ENCODE results near the gene SPACDR. TPM values are rescaled to one million over a fixed set of nuclear protein-coding genes. Genes with fewer than 3 reads are reported as not detected.

The SPACDR gene
- total RNA-seq, 1 experiment from 2014 or later = not detected

DNA sequence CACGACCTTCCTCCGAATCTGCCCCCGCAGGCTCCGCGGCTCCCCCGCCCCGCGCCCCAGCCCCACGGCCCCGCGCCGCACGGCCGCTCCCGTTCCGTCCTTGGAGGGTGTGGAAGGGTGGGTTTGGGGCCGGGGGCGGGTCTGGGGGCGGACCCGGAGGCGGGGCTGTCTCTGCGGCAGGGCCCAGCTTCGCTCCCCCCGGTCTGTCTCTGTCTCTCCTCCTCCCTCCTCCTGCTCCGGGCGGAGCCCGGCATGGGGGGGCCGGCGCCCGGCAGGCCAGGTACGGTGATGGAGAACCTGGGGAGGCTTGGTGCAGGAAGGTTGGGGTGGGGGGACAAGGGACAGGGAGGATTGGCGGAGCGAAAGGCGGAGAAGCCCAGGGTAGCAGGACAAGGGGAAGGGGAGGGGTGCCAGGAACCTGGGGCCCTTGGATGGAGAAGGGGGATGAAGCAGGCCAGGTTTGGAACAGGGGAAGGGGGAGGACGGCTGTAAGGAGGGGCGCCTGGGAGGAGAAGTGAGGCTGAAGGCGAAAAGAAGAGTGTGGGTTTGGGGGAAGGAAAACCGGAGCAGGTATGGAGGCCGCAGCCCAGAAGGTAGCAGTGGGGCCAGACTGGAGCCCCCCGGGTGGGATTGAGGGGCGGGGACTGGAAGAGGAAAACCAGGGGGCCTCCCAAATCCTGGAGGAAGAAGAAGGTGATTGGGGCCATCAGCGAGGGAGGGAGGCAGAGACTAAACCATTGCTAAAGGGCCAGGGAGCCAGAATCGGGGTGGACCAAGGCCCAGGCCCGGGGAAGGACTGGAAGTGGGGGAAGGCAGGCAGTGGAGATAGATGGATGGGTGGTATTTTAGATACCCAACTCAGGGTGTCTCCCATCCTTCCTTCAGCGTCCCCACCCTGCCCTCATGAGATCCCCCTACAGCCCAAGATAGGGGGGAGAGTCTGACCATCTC, 19.9 kb upstream of the SPACDR start, which contains the start of gene NYAP1:
Gene NYAP1 (plus strand): TSS at position 206 of the 951 bp plus-strand sequence. CDS start 1,385 bp downstream, outside the sequence.
- no peak for TF ChIP-seq CTCF (conservative IDR thresholded peaks at IDR 0.05)
- Histone ChIP-seq H3K79me2 (ENCODE audit: insufficient read depth, low read length) (no peaks in the 10 kb centered on the region), H3K18ac (ENCODE audit: insufficient read length, low read depth, low read length) (peak within 1 kb of the TSS; percentile 33), H2BK120ac (ENCODE audit: low read depth, low read length, poor library complexity, severe bottlenecking) (no peak within 1 kb of the TSS), H4K20me1 (ENCODE audit: control insufficient read depth, insufficient read depth, insufficient read length) (no peaks in the 10 kb centered on the region), H3K4ac (ENCODE audit: low read depth, low read length) (no peak within 1 kb of the TSS), H2AFZ (ENCODE audit: low read length) (no peak within 1 kb of the TSS), H2BK12ac (ENCODE audit: insufficient read length, low read depth, low read length) (no peak within 1 kb of the TSS), H3K9me3 (ENCODE audit: control insufficient read depth, low read depth, low read length) (no peaks in the 10 kb centered on the region), H3K23me2 (ENCODE audit: insufficient read length, low read depth, low read length, poor library complexity, severe bottlenecking) (peaks cover 7% of the 10 kb centered on the region), H3K4me2 (ENCODE audit: insufficient read depth, insufficient read length, low read length) (peak within 1 kb of the TSS; percentile 93), H2BK5ac (ENCODE audit: insufficient read length, low read length) (no peak within 1 kb of the TSS), H2AK5ac (ENCODE audit: insufficient read length, low read length) (no peak within 1 kb of the TSS), H3K79me1 (ENCODE audit: insufficient read depth, low read depth, low read length, poor library complexity, severe bottlenecking) (no peaks in the 10 kb centered on the region), H3K14ac (ENCODE audit: insufficient read depth, low read length) (peak within 1 kb of the TSS; percentile 31; the same call in 1 of the 2 replicates), H3K9ac (ENCODE audit: extremely low read depth, insufficient read length, low read length) (peak within 1 kb of the TSS; percentile 15), H3K27ac (ENCODE audit: insufficient read length, low read depth, low read length) (no peak within 1 kb of the TSS), H3K4me1 (ENCODE audit: insufficient read depth, low read length) (no peaks in the 10 kb centered on the region; the same call in 1 of the 2 replicates), H3K27me3 (ENCODE audit: insufficient read depth, low read length) (no peaks in the 10 kb centered on the region), H2BK15ac (ENCODE audit: low read depth, low read length) (no peak within 1 kb of the TSS; the same call in 1 of the 2 replicates), H2BK20ac (ENCODE audit: low read depth, low read length, poor library complexity, severe bottlenecking) (no peak within 1 kb of the TSS), H4K91ac (ENCODE audit: insufficient read length, low read depth, low read length) (no peak within 1 kb of the TSS), H4K5ac (ENCODE audit: insufficient read length, low read depth, low read length) (no peak within 1 kb of the TSS), H3T11ph (ENCODE audit: low read length) (no peak within 1 kb of the TSS), H3K56ac (ENCODE audit: insufficient read length, low read depth, low read length) (no peak within 1 kb of the TSS), H3K23ac (ENCODE audit: insufficient read length, low read depth, low read length) (no peak within 1 kb of the TSS), H4K8ac (replicated peaks; ENCODE audit: insufficient read length, low read depth, low read length) (no peak within 1 kb of the TSS)
- Mint-ChIP-seq H3K27me3 (ENCODE audit: low read depth) (no peaks in the 10 kb centered on the region), H3K4me1 (peaks cover 24 to 36% of the 10 kb centered on the region in 2 experiments), H3K27ac (peak within 1 kb of the TSS in 2 of 3 experiments; percentile 70 to 77; a peak in 2 of 7 replicates), H3K9me3 (peaks cover 0 to 2% of the 10 kb centered on the region in 2 experiments; a peak in 2 of 5 replicates), H3K4me3 (peak within 1 kb of the TSS; percentile 70 to 86), H3K36me3 (ENCODE audit: insufficient read depth in 1 of 3, low read depth in 3 of 3) (peaks cover 0 to 8% (median 0%) of the 10 kb centered on the region in 3 experiments; a peak in 1 of 7 replicates)
- DNase-seq = peak; percentile 79
- no CpG with 5 or more reads among the region's 45 CpGs for WGBS (ENCODE audit: extremely low coverage, insufficient read length, low lambda C conversion rate)

Data from H9 (cell line).